ENCODE data around the gene ASIC4. TPM values are rescaled to one million over a fixed set of nuclear protein-coding genes. Genes with fewer than 3 reads are reported as not detected.

Gene ASIC4
- total RNA-seq, 1 donor from 2014 or later, result not detected

DNA sequence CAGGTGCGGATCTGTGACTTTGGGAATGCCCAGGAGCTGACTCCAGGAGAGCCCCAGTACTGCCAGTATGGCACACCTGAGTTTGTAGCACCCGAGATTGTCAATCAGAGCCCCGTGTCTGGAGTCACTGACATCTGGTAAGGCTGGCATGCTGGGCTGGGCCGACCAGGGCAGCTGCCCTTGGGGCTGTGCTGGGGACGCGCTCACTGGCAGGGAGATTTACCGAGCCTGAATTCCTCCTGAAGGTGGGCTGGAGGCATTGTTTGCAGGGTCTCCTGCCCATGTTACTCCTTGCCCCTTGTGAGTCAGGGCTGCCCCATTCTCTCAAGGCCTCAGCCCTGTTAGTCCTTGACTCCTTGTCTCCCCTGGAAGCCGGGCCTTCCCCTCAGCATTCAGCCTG lies 34.3 kb upstream of the ASIC4 start:
- Histone ChIP-seq H3K4me1 (peaks cover 40% of the 10 kb centered on the region), H3K27me3 (no peaks in the 10 kb centered on the region), H3K9me3 (no peaks in the 10 kb centered on the region), H3K4me3 (no peak overlapping the region), H3K36me3 (no peaks in the 10 kb centered on the region), H3K27ac (no peak overlapping the region)
- DNase-seq (ENCODE audit: extremely low spot score in 2 of 2), result no peak
- intact Hi-C loops (cut with DNase I), result no loop called here
- TF ChIP-seq POLR2A (IDR thresholded peaks at IDR 0.05) (no peak), POLR2AphosphoS5 (IDR thresholded peaks at IDR 0.05; ENCODE audit: insufficient read depth in 1 of 2, low read depth in 1 of 2) (no peak)
- TF ChIP-seq, protein P1, sequence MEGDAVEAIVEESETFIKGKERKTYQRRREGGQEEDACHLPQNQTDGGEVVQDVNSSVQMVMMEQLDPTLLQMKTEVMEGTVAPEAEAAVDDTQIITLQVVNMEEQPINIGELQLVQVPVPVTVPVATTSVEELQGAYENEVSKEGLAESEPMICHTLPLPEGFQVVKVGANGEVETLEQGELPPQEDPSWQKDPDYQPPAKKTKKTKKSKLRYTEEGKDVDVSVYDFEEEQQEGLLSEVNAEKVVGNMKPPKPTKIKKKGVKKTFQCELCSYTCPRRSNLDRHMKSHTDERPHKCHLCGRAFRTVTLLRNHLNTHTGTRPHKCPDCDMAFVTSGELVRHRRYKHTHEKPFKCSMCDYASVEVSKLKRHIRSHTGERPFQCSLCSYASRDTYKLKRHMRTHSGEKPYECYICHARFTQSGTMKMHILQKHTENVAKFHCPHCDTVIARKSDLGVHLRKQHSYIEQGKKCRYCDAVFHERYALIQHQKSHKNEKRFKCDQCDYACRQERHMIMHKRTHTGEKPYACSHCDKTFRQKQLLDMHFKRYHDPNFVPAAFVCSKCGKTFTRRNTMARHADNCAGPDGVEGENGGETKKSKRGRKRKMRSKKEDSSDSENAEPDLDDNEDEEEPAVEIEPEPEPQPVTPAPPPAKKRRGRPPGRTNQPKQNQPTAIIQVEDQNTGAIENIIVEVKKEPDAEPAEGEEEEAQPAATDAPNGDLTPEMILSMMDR (IDR thresholded peaks at IDR 0.05), result no peak

DNA sequence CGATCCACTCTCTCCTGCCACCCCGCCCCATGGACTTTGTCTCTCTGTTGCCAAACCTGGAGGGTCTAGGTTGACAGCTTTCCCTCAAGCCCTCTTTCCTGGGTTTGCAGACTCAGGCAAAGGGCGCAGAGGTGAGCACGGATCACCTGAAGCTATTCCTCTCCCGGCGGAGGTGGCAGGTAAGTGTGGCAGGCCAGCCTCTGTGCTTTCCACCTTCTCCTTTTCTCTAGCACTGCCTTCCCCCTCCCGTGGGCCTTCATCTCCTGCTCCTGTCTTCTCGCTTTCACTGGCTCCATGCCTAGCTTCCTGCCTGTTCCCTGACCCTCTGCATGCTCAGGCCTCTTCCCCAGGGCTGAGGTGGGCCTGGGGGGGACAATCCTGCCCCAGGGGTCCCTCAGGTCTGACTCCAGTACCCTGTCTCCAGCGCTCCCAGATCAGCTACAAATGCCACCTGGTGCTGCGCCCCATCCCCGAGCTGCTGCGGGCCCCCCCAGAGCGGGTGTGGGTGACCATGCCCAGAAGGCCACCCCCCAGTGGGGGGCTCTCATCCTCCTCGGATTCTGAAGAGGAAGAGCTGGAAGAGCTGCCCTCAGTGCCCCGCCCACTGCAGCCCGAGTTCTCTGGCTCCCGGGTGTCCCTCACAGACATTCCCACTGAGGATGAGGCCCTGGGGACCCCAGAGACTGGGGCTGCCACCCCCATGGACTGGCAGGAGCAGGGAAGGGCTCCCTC lies 31.4 kb upstream of the ASIC4 start:
- no peak for TF ChIP-seq POLR2A (IDR thresholded peaks at IDR 0.05)
- TF ChIP-seq, protein P1 (IDR thresholded peaks at IDR 0.05), result no peak
- TF ChIP-seq POLR2AphosphoS5 (IDR thresholded peaks at IDR 0.05; ENCODE audit: insufficient read depth in 1 of 2, low read depth in 1 of 2), result no peak
- Histone ChIP-seq H3K9me3 (no peaks in the 10 kb centered on the region), H3K27me3 (no peaks in the 10 kb centered on the region), H3K4me1 (peaks cover 24% of the 10 kb centered on the region), H3K36me3 (no peaks in the 10 kb centered on the region), H3K27ac (peak overlapping the region; percentile 40), H3K4me3 (no peak overlapping the region)
- no peak for DNase-seq (ENCODE audit: extremely low spot score in 2 of 2)
- intact Hi-C loops (cut with DNase I), result no loop called here

DNA sequence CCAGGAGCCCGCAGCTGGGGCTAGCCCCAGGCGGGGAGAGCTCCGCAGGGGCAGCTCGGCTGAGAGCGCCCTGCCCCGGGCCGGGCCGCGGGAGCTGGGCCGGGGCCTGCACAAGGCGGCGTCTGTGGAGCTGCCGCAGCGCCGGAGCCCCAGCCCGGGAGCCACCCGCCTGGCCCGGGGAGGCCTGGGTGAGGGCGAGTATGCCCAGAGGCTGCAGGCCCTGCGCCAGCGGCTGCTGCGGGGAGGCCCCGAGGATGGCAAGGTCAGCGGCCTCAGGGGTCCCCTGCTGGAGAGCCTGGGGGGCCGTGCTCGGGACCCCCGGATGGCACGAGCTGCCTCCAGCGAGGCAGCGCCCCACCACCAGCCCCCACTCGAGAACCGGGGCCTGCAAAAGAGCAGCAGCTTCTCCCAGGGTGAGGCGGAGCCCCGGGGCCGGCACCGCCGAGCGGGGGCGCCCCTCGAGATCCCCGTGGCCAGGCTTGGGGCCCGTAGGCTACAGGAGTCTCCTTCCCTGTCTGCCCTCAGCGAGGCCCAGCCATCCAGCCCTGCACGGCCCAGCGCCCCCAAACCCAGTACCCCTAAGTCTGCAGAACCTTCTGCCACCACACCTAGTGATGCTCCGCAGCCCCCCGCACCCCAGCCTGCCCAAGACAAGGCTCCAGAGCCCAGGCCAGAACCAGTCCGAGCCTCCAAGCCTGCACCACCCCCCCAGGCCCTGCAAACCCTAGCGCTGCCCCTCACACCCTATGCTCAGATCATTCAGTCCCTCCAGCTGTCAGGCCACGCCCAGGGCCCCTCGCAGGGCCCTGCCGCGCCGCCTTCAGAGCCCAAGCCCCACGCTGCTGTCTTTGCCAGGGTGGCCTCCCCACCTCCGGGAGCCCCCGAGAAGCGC lies 30.6 kb upstream of the ASIC4 start:
- intact Hi-C loops (cut with DNase I), result no loop called here

DNA sequence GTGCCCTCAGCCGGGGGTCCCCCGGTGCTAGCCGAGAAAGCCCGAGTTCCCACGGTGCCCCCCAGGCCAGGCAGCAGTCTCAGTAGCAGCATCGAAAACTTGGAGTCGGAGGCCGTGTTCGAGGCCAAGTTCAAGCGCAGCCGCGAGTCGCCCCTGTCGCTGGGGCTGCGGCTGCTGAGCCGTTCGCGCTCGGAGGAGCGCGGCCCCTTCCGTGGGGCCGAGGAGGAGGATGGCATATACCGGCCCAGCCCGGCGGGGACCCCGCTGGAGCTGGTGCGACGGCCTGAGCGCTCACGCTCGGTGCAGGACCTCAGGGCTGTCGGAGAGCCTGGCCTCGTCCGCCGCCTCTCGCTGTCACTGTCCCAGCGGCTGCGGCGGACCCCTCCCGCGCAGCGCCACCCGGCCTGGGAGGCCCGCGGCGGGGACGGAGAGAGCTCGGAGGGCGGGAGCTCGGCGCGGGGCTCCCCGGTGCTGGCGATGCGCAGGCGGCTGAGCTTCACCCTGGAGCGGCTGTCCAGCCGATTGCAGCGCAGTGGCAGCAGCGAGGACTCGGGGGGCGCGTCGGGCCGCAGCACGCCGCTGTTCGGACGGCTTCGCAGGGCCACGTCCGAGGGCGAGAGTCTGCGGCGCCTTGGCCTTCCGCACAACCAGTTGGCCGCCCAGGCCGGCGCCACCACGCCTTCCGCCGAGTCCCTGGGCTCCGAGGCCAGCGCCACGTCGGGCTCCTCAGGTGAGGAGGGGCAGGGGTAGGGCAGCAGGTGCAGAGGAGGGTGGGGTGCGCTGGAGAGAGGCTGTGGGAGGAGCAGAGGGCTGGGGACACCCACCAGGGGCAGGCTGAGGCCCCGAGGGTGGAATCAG lies 29.7 kb upstream of the ASIC4 start:
- intact Hi-C loops (cut with DNase I), result no loop called here
- no peak for DNase-seq (ENCODE audit: extremely low spot score in 2 of 2)
- Histone ChIP-seq H3K36me3 (no peaks in the 10 kb centered on the region), H3K27me3 (no peaks in the 10 kb centered on the region), H3K4me1 (peaks cover 24% of the 10 kb centered on the region), H3K4me3 (peak overlapping the region; percentile 24 to 46), H3K27ac (peak overlapping the region; percentile 40), H3K9me3 (no peaks in the 10 kb centered on the region)
- TF ChIP-seq, protein P1 (IDR thresholded peaks at IDR 0.05), result no peak
- TF ChIP-seq POLR2AphosphoS5 (IDR thresholded peaks at IDR 0.05; ENCODE audit: insufficient read depth in 1 of 2, low read depth in 1 of 2) (no peak), POLR2A (IDR thresholded peaks at IDR 0.05) (no peak)

More for the DNA sequence above, 30.6 kb upstream of the ASIC4 start:
- TF ChIP-seq POLR2A (IDR thresholded peaks at IDR 0.05), result no peak
- TF ChIP-seq POLR2AphosphoS5 (IDR thresholded peaks at IDR 0.05; ENCODE audit: insufficient read depth in 1 of 2, low read depth in 1 of 2), result no peak
- TF ChIP-seq, protein P1 (IDR thresholded peaks at IDR 0.05), result no peak
- H3K27ac ChIP-seq, result peak overlapping the region; percentile 40
- H3K4me3 ChIP-seq, result peak overlapping the region; percentile 24 to 46
- H3K4me1 ChIP-seq, result peaks cover 24% of the 10 kb centered on the region
- H3K27me3 ChIP-seq, result no peaks in the 10 kb centered on the region
- no peaks in the 10 kb centered on the region for H3K9me3 ChIP-seq
- H3K36me3 ChIP-seq, result no peaks in the 10 kb centered on the region
- no peak for DNase-seq (ENCODE audit: extremely low spot score in 2 of 2)
